Stimulated activated CD4-positive, alpha-beta T cell treated with anti-CD3 and anti-CD28 coated beads, Interleukin-1b, Interleukin-23, amount 100 ng/mL, for 48 hours (primary cell): ENCODE measurements around the gene ZNF683.
"Not testable (repeated sequence)": the region's sequence is repeated elsewhere in the genome, so short reads cannot be mapped to it uniquely, and the experiment has no call there.

ENCODE experiments used
- DNase-seq: peaks from one replicate; pipeline ENCODE4 v3.0.0-alpha.2; 2020

ZNF683 gene

DNA sequence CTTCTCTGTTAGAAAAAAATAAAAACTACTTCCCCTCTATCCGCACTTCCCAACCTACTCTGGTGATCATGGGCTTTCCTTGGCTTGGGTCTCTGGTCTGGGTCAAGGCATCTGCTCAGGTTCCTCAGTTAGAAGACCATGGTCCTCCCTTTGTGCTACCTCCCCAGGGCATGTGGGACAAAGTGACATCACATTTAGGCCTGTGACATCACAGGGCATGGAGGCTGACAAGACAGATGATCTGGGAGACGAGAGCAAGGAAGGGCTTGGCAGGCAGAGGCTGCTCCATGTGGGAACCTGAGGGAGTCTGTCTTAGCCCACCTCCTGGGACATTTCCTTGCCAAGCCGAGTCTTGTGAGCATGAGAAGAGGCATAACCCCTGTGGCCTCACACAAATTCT lies at the start of gene ZNF683:
TSS of gene ZNF683 (minus strand) at position 140 of the 400 bp plus-strand sequence. CDS start 4,179 bp downstream, outside the sequence.
- DNase-seq, result not testable (repeated sequence)

DNA sequence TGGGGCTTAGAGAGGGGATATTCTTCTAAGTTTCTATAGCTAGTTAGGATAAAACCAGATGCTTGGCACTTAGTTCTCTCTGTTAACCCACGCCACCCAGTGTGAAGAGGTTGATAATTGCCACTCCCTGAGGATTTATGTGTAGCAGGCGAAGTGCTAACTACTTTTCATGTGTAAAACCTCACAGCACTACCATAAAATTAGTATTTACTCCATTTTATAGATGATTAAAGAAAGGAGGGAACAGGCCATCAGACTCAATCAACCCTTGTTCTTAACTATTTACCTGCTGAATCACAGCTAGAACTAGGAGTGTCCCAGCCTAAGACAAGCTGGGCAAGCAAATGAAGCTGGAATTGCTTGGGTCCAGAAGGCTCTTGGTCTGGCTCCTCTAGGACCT lies 46.9 kb upstream of the ZNF683 start:
- no peak for DNase-seq

DNA sequence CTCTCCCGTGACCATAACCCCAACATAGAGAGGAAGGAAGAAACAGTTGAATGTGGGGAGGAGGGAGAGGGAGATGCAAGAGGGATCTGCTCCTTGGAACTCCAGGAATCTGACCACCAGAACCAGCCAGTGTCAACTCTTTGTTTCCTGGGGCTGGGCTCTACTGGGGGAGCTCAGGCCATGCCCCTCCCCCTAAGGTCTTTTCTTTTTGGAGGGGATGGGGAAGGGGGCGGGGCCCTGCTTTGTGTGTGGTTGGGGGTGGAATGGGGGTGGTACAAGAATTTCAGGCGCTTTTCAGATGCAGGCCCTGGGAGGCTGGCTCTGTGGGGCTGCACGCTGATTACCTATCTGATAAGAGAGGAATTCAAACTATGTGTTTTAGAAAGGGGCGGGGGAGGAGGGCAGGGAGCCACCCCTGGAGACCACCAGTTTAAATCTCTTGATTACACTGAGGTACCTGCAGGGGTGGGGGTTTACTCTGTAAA lies 46.4 kb upstream of the ZNF683 start:
- DNase-seq, result no peak

DNA sequence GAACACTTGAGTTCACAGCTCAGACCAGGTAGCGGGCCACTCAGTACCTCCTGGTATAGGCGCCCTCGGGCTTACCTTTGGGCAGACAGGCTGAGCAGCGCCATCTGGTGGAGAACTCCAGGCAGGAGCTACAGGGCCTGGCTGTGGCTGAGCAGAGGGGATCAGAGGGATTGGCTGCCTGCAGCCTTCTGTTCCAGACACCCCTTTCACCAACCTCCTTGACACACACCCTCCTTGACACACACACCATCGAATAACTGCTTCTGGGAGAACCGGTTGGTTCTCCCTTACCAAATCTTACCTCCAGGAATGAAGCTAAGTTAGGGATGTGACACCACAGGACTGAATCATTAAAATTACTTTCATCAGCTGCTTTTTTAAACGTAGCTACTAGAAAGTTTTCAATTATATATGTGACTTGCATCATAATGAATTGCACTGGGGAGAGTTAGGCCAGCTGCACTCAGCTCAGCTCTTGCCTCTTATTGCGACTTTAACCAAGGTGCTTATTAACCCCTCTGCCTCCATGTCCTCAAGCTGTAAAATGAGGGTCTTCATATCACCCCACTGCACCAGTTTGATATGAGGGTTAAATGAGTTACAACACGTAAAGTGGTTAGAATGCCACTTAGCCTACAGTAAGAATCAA lies 44.7 kb upstream of the ZNF683 start:
- DNase-seq, result peak; percentile 86

DNA sequence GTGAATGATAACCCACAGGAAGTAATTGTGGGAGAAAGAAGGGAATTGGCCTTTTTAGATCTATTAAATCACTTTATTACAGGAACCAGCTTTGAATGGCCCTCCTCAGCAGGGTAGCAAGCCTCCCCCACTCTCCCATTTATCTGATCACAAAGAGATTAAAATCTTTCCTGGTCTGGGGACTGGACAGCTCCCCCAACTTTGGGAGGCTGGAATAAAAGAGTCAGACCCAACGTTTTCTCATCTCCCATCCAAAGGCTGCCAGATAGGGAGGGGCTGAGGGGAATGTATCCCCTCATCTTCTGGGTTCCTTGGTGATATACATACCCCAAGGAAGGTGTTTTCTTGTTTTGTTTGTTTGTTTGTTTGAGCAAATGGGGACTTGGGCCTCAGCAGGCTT lies 40.5 kb upstream of the ZNF683 start:
- no peak for DNase-seq

DNA sequence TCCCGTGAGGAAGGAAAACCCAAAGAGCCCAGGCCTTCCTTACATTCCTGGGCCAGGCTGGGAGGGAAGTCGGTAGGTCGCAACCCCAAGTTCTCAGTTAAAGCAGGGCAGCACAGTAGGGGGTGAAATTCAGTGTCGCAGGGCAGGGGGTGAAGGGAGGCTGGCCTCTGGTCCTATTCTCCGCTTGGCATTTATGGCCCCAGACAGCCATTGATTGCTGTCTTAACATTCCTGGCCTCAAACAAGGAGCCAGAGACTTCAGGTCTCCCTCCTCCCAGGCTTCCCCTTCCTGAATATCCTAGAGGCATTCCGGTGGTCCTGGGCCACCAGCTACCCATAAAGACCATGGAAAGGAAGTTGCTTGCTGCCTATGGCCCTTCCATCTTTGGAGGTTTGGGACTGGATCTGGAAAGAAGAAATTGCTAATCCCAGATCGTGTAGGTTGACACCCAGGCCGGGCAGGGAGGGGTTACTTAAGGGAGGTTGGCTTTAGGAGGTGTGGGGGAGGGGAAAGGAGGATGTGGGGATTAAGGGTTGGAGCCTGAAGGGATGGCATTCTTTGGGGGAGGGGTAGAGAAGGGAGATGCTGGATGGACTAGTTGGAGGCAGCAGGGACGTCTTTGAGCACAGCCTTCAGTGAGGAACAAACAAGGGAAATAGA lies 39.8 kb upstream of the ZNF683 start:
- DNase-seq, result no peak

DNA sequence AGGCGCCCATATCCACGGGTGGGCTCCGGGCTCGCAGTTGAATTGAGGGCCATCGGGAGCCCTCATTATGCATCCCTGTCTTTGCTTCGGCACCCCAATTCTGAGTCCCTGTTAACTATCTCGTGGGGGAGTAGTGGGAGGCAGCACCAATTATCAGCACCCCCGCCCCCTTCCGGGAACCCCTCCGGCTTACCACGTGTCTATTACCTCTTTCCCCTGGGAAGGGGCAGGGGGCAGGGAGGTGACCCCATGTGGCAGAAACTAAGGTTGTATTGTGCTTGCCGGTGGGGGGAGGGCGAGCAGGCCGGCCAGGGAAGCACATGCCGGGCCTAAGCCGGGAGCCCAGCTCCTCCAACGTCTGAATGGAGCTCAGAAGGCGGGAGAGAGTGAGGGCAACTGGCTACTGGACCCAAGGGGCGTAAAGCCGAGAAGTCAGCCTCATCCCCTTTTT lies 39.1 kb upstream of the ZNF683 start:
- no peak for DNase-seq

DNA sequence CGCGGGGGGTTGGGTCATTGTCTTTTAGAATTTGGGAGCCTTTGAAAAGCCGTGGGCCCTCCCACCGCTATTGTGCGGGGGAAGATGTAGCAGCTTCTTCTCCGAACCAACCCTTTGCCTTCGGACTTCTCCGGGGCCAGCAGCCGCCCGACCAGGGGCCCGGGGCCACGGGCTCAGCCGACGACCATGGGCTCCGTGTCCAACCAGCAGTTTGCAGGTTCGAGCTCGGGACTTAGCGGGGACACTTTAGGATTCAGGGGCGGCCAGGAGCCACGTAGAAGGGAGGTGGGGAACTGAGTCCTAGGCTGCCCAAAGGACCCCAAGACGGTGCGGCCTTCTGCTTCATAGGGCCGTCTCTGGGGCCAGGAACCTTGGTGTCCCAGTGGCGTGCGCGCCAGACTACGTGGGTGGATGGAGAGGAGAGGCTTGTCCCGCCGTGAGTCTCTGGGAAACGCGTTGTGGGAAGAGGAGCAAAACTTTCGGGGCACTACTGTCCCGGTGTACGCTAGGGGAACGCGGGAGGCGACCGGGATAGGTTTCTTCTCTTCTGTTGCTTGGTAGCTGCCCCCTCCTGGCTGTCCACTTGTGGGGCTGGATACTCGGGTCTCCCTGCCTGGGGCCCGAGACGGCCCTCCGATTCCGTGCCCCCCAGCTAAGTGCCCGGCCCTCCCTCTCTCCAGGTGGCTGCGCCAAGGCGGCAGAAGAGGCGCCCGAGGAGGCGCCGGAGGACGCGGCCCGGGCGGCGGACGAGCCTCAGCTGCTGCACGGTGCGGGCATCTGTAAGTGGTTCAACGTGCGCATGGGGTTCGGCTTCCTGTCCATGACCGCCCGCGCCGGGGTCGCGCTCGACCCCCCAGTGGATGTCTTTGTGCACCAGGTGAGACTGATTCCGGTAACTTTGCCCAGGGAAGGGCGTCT lies 38.4 kb upstream of the ZNF683 start, which contains the start of gene LIN28A:
TSS of gene LIN28A (plus strand) at position 112 of the 918 bp plus-strand sequence. CDS start at position 187, 75 bp downstream.
- DNase-seq, result no peak

DNA sequence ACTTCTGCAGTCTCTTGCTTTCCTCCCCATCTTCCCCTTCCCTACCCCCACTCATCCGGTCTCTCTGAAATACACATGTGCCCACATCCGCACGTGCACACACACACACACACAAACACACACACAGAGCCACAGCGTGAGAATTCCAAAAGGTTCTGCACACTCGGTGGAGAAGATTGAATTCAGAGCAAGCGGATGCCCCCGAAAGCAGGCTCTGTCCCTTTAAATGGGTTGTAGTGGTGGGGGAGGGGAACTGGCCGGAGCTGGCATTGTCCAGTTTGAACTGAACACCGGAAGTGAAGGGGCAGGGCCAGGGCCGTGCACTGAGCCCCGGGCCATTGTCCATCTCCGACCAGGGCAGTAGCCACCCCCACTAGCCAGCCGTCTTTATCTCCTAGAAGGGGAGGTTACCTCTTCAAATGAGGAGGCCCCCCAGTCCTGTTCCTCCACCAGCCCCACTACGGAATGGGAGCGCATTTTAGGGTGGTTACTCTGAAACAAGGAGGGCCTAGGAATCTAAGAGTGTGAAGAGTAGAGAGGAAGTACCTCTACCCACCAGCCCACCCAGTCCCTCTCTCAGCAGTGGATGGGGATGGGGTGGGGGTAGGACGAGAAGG lies 36.7 kb upstream of the ZNF683 start:
- DNase-seq, result no peak

DNA sequence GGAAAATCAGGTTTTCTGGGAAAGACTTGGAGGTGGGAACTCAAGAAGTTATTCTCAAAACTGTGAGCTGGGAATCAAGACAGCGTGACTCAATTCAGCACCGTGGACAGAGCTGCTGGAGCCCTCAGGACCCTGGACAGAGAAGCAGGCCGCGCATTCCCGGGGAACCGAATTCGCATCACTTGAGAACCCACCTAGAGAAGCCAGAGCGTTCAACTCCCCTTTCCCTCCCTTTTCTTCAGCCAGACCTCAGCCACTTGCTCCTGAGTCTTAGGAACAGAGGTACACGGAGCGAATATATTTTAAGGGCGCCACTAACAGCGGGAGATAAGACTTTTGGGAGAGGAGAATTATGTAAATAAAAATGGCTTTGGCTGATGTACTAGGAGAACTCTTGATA lies 36.1 kb upstream of the ZNF683 start:
- DNase-seq, result peak; percentile 61

DNA sequence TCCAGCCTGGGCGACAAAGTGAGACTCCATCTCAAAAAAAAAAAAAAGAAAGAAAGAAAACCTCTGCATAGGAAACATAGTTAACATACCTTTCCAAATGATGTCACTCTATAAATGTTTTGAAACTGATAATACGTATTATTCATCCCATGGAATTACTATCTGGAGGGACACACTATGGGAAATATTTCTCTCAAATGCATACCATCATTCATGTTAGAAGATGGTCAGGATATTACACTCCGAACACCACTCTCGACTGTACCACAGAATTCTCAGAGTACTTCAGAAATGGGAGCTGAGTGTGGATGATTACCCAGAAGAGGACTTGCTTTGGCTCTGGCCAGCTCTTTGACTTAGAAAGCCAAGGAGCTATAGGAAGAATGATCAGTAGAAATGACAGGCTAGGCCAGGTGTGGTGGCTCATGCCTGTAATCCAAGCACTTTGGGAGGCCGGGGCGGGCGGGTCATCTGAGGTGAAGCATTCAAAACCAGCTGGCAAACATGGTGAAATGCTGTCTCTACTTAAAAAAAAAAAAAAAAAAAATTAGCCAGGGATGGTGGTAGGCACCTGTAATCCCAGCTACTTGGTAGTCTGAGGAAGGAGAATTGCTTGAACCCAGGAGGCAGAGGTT lies 32.8 kb upstream of the ZNF683 start:
- no peak for DNase-seq

DNA sequence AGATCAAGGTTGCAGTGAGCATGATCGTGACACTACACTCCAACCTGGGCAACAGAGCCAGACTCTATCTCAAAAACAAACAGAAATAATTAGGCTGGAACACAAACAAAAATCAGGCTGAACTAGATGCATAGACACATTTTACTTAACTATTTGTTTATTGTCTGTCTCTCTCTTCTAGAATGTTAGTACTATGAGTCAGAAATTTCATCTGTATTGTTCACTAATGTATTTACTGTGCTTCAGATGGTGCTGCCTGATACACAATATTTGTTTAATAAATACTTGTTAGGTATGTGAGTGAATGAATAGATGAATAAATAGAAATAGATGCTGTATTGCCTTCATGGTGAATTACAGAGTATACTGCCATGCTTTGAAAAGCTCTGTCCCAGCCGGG lies 32.1 kb upstream of the ZNF683 start:
- DNase-seq, result no peak

DNA sequence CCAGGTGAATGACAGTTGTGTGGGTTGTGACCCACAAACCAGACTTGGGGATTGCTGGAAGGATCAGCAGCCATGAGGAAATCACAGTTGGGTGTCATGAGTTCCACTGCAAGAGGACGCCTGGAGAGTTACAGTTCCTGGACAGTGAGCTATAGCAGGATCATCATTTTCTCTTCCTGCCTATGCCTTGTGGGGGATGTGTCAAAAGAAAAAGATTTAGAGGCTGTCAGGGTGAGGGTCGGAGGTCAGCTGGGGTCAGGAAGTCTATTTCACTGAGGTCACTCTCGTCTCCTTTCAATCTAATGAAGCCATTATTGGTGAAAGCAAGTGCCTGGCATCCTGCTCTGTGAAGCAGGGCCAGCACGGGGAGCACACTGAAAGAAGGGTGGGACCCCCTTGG lies 31.1 kb upstream of the ZNF683 start:
- no peak for DNase-seq

DNA sequence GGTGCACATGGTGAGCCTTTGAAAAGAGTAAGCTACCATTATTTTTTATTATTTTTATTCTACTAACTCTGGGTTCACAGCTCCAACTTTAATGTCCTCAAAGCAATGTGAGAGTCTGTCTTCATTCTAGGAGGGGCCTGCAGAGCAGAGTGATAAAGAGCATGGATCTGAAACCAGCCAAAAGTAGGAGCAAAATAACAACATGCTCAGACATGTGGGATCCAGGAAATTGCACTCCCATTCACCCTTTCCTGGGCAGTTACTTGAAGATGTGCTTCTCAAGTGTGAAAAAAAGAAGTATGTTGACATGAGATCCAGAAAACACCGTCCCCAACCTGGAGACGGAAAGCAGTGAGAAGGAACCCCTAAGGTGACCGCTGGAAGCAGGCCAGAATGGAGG lies 29.3 kb upstream of the ZNF683 start:
- DNase-seq, result no peak

DNA sequence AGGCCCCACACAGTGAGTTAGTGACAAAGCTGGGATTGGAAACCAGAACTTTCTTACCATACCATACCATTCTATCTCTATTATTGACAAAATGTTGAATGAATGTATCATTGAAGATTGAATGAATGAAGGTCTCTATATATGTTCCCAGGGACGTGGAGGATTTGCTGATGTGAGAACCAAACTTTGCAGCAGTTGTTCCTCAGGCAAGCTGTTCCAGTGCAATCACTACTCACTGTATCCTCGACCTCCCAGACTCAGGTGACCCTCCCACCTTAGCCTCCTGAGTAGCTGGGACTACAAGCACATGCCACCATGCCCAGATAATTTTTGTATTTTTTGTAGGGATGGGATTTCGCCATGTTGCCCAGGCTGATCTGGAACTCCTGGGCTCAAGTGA lies 26.5 kb upstream of the ZNF683 start:
- no peak for DNase-seq

DNA sequence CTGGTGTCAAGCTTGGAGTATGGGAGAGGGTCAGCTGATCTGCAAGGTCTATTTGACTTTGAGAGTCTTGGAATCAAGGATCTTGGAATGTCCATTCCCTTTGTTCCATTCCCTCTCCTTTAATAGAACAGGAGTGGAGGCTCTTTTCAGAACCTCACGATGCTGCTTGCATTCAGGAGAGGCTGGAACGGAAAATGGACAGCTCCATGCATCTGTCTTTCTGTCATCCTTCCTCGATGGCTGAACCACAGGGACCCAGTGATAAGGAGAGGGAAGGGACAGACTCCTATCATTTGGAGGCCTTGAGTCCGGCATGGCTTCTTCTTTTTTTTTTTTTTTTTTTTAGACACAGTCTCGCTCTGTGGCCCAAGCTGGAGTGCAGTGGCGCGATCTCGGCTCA lies 23.2 kb upstream of the ZNF683 start:
- DNase-seq, result no peak

DNA sequence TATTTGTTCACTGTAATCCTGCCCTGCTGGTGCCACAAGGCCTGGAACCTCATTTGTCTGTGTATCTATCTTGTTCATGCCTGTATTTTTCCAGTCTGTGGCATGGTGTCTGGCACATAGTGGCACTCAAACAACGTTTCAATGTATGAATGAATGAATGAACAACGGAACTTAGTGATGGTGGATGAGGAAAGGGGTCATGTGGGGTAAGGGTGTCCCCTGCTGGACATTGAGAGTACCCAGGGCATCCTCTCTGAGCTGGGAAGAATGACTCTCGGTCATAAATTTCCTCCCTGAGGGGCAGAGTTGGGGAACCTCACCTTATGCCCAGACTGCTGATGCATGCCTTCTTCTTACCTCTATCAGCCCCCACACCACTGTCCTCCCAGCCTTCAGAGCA lies 18.9 kb upstream of the ZNF683 start:
- DNase-seq, result peak; percentile 19

DNA sequence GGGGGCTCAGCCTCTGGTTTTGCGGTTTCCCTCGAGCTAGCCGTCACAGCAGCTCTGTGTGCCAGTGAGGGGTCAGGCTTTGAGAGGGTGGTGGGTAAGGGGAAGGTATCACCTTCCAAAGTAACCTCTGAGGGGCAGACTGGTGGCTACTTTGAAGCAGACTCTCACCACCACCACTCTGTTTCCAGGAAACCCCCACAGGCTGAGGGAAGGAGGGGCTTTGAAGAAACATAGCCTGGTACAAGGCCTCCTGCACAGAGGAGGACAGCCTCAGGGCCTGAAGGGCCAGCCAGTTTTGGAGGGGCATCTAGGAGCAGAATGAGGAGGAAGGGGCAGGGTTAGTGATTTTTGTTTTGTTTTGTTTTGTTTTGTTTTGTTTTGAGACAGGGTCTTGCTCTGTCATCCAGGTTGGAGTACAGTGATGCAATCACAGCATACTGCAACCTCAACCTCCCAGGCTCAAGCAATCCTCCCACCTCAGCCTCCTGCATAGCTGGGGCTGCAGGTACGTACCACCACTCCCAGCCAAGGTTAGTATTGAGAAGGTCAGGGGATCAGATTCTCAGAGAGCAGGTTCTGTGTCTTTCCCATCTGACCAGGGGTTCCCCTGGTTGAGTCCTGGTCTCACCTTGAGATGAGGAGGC lies 17.2 kb upstream of the ZNF683 start:
- no peak for DNase-seq

DNA sequence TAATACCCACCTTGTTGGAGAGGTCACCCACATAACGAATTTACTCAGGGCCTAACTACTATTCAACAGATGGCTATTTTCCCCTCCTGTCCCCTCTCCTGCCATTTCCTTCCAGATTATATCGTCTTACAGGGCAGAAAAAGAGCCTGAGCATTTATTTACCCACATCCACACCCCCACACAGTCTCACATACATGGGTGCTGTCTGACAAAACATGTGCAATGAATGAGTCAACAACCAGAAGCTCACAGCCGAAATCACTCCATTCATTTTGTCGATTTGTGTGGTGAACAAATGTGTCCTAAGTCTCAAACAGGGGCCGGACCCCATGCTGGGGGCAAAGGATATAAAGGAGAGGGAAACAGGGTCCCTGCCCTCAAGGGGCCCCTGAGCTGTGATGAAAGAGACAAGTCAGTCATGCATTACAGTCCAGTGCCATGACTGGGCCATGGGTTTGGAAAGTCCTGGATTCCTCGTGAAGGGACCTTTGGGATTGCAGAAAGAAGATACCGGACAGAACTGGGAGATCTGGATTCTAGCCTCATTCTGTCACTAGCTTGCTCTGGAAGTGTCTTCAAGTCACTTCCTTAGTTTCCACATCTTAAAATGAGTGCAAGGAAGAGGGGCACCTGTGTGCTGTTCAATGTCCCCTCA lies 16.4 kb upstream of the ZNF683 start:
- no peak for DNase-seq

DNA sequence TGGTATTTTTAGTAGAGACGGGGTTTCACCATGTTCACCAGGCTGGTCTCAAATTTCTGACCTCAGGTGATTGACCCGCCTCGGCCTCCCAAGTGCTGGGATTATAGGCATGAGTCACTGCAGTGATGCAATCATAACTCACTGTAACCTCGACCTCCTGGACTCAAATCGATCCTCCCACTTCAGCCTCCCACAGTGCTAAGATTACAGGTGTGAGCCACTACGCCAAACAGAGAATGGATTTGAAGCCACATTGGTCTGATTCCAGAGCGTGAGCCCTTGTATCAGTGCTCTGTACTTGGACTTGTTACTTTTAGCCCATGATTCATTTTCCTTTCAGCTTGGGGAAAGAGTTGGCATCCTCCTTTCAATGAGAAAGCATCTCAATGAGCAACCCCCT lies 14.9 kb upstream of the ZNF683 start:
- DNase-seq, result no peak

DNA sequence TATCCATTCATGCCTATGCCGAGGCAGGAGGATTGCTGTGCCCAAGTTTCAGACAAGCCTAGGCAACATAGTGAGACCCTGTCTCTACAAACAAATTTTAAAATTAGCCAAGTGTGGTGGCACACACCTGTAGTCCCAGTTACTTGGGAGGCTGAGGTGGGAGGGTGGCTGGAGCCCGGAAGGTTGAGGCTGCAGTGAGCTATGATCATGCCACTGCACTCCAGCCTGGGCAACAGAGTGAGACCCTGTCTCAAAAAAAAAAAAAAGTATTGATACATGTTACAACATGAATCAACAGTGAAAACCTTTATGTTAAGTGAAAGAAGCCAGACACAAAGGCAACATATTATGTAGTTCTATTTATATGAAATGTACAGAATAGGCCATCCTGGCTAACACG lies 12.5 kb upstream of the ZNF683 start:
- not testable (repeated sequence) for DNase-seq
